Measurements from ENCODE around the gene LY86.

Gene LY86

DNA sequence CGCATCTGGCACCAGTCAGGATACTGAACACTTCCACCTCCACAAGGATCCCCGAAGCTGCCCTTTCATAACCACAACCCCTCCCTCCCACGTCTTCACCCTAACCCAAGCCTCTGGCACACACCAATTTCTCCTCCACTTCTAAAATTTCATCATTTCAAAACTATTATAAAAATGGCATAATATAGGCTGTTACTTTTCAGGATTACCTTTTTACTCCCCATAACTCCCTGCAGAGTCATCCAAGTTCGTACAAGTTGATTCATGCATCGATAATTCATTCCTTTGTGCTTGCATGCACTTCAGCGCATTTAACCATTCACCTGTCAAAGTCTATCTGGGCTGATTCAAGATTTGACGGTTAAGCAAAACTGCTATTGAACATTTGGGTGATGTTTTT, 30.6 kb upstream of the LY86 start:
- H3K9ac ChIP-seq (ENCODE audit: low read depth, low read length): no peak overlapping the region
- H3K9me3 ChIP-seq (ENCODE audit: control insufficient read depth, insufficient read depth, low read length): peaks cover under 1% of the 10 kb centered on the region
- H3K4me3 ChIP-seq (ENCODE audit: low read depth, low read length): no peak overlapping the region
- H3K4me1 ChIP-seq (ENCODE audit: control insufficient read depth, insufficient read depth, low read length): no peaks in the 10 kb centered on the region
- H3K27me3 ChIP-seq (ENCODE audit: control insufficient read depth, insufficient read depth, low read length): no peaks in the 10 kb centered on the region
- no peaks in the 10 kb centered on the region for H3K36me3 ChIP-seq (ENCODE audit: control insufficient read depth, insufficient read depth, low read length)

DNA sequence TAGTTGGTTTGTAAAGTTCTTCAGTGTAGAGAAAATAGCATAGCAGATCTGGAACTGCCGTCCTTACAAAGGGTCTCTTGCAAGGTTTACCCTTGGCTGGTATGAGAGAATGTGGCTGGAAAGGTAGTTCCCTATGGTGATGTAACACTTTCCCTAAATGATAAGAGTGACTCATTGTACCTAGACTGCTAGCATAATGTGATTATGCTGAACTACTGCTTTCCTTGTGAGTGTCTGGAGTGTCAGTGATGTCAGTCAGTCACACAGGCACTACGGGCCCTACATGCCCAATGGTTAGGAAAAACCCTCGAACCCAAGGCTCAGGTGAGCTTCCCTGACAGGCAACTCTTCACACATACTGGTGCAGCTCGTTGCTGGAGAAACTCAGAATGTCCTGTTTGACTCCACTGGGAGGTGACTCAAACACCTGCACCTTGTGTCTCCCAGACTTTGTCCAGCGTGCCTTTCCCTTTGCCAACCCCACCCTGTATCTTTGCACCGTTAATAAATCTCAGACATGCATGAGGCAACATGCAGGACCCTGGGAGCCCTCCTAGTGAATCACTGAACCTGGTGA, 28.4 kb upstream of the LY86 start:
- Histone ChIP-seq H3K4me1 (ENCODE audit: control insufficient read depth, insufficient read depth, low read length) (no peaks in the 10 kb centered on the region), H3K9me3 (ENCODE audit: control insufficient read depth, insufficient read depth, low read length) (peaks cover 4% of the 10 kb centered on the region), H3K9ac (ENCODE audit: low read depth, low read length) (no peak overlapping the region), H3K36me3 (ENCODE audit: control insufficient read depth, insufficient read depth, low read length) (no peaks in the 10 kb centered on the region), H3K4me3 (ENCODE audit: low read depth, low read length) (no peak overlapping the region), H3K27me3 (ENCODE audit: control insufficient read depth, insufficient read depth, low read length) (no peaks in the 10 kb centered on the region)

DNA sequence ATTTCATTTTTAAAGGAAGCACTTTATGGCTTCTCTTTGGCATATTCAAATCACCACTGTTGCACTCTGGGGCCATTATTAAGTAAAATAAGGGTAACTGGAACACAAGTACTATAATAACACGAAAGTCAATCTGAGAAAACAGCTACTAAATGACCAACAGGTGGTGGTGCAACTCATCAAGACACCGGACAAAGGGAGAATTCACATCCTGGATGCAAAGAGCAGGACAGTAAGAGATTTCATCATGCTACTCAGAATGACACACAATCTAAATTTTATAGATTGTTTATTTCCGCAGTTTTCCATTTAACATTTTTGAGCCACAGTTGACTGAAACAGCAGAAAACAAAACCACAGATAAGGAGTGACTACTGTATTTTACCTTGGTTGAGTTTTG, 27.6 kb upstream of the LY86 start:
- no peak overlapping the region for H3K4me3 ChIP-seq (ENCODE audit: low read depth, low read length)
- H3K9me3 ChIP-seq (ENCODE audit: control insufficient read depth, insufficient read depth, low read length): peaks cover 4% of the 10 kb centered on the region
- H3K27me3 ChIP-seq (ENCODE audit: control insufficient read depth, insufficient read depth, low read length): no peaks in the 10 kb centered on the region
- H3K36me3 ChIP-seq (ENCODE audit: control insufficient read depth, insufficient read depth, low read length): no peaks in the 10 kb centered on the region
- H3K9ac ChIP-seq (ENCODE audit: low read depth, low read length): no peak overlapping the region
- H3K4me1 ChIP-seq (ENCODE audit: control insufficient read depth, insufficient read depth, low read length): no peaks in the 10 kb centered on the region

DNA sequence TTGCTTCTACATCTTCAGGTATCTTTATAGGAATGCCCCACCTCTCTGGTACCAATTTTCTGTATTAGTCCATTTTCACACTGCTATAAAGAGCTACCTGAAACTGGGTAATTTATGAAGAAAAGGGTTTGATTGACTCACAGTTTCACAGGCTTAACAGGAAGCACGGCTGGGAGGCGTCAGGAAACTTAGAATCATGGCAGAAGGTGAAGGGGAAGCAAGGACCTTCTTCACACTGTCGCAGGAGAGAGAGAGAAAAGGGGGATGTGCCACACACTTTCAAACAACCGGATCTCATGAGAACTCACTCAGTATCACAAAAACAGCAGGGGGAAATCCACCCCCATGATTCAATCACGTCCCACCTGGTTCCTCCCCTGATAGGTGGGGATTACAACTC, 24.4 kb upstream of the LY86 start:
- Histone ChIP-seq H3K4me3 (ENCODE audit: low read depth, low read length) (no peak overlapping the region), H3K9me3 (ENCODE audit: control insufficient read depth, insufficient read depth, low read length) (peaks cover 4% of the 10 kb centered on the region), H3K27me3 (ENCODE audit: control insufficient read depth, insufficient read depth, low read length) (peaks cover 2% of the 10 kb centered on the region), H3K9ac (ENCODE audit: low read depth, low read length) (no peak overlapping the region), H3K4me1 (ENCODE audit: control insufficient read depth, insufficient read depth, low read length) (no peaks in the 10 kb centered on the region), H3K36me3 (ENCODE audit: control insufficient read depth, insufficient read depth, low read length) (no peaks in the 10 kb centered on the region)

DNA sequence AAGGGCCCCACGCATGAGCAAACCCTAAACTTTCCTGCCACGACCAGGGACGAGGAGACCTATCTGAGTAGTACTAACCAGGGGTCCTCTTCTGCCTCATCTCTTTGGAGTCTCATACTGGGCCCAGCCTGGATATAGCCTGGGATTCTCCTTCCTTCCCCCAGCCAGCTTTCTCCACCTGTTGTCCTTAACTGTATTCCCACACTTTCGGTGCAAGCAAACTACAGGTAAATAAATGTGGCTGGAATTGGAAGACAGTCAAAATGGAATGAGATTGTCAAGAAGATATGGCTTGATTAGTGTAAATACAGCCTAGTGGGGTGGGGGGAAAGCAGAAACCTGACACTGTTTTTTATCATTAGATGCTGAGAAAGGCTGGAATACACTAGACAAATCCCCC, 23.5 kb upstream of the LY86 start:
- Histone ChIP-seq H3K9me3 (ENCODE audit: control insufficient read depth, insufficient read depth, low read length) (peaks cover 4% of the 10 kb centered on the region), H3K9ac (ENCODE audit: low read depth, low read length) (no peak overlapping the region), H3K27me3 (ENCODE audit: control insufficient read depth, insufficient read depth, low read length) (peaks cover 4% of the 10 kb centered on the region), H3K4me3 (ENCODE audit: low read depth, low read length) (no peak overlapping the region), H3K4me1 (ENCODE audit: control insufficient read depth, insufficient read depth, low read length) (no peaks in the 10 kb centered on the region), H3K36me3 (ENCODE audit: control insufficient read depth, insufficient read depth, low read length) (no peaks in the 10 kb centered on the region)

DNA sequence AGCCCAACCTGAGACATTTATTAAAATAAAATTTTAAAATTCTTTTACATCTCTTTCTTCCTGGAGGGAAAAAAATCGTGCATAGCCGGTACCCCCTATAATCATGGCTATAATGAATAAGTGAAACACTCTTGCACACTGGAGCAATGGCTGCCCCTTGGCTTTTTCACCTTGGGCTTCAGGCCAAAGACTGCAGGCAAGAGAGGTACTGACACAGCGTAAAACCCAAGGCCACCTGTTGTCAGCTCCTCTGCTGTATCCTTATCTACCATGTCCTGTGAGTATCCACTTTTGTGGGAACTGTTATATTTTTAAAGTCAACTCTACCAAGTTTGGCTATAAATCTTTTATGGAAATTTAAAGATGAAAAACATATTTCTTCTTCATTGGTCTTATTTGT, 23.0 kb upstream of the LY86 start:
- no peaks in the 10 kb centered on the region for H3K36me3 ChIP-seq (ENCODE audit: control insufficient read depth, insufficient read depth, low read length)
- H3K4me3 ChIP-seq (ENCODE audit: low read depth, low read length): no peak overlapping the region
- peaks cover 4% of the 10 kb centered on the region for H3K27me3 ChIP-seq (ENCODE audit: control insufficient read depth, insufficient read depth, low read length)
- H3K9me3 ChIP-seq (ENCODE audit: control insufficient read depth, insufficient read depth, low read length): peaks cover 4% of the 10 kb centered on the region
- no peaks in the 10 kb centered on the region for H3K4me1 ChIP-seq (ENCODE audit: control insufficient read depth, insufficient read depth, low read length)
- H3K9ac ChIP-seq (ENCODE audit: low read depth, low read length): no peak overlapping the region

DNA sequence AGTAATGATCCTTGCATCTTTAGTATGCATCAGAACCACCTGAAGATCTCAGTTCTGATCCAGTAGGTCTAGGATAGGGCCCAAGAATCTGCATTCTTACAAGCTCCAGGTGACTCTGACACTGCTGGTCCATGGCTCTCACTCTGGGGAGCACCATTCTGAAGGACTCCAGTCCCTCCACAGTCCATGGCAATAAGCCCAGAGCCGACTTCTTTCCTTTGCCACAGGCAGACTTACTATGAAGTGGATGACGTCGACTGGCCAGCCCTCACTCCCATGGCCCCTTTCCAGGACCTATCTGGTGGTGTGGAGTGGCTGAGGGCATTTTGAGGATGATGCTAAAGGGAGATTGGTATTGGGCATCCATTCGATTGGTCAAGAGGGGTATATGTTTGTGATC, 21.8 kb upstream of the LY86 start:
- peaks cover 4% of the 10 kb centered on the region for H3K27me3 ChIP-seq (ENCODE audit: control insufficient read depth, insufficient read depth, low read length)
- no peaks in the 10 kb centered on the region for H3K4me1 ChIP-seq (ENCODE audit: control insufficient read depth, insufficient read depth, low read length)
- H3K9ac ChIP-seq (ENCODE audit: low read depth, low read length): no peak overlapping the region

DNA sequence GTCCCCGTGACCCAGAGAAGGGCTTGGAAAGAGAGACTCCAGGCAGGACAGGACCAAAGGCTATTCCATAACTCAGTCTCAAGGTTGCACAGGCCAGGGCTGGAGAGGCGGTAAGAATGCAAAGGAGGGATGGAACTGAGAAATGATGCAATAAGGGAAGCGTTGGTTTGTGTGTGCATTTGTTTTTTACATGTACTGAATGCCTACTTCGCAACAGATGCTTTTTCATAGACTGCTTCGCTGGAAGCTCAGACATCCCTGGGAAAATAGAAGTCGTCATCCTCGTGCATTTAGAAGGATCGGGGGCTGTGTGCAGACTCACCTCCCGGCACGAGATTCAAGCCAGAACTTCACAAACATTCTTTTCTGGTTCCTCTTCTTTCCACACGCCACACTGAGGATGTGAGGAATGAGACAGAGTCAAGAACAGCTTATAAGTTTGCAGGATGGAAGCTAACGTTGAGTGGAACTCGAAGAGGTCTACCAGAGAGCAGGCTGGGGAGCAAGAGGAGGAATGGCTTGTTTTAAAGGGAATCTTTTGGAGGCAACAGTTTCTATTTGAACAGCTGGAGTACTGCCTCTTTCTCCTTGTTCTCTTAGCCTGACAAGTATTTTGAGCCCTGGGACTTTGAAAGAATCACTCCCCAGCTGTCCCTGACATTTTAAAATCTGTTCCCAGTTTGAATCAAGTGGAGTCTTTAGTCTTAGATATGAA, 19.3 kb upstream of the LY86 start:
- no peak overlapping the region for H3K9ac ChIP-seq (ENCODE audit: low read depth, low read length)
- H3K9me3 ChIP-seq (ENCODE audit: control insufficient read depth, insufficient read depth, low read length): no peaks in the 10 kb centered on the region
- peaks cover 4% of the 10 kb centered on the region for H3K27me3 ChIP-seq (ENCODE audit: control insufficient read depth, insufficient read depth, low read length)
- H3K36me3 ChIP-seq (ENCODE audit: control insufficient read depth, insufficient read depth, low read length): no peaks in the 10 kb centered on the region
- no peaks in the 10 kb centered on the region for H3K4me1 ChIP-seq (ENCODE audit: control insufficient read depth, insufficient read depth, low read length)
- H3K4me3 ChIP-seq (ENCODE audit: low read depth, low read length): no peak overlapping the region

More for the DNA sequence above, 21.8 kb upstream of the LY86 start:
- peaks cover 4% of the 10 kb centered on the region for H3K9me3 ChIP-seq (ENCODE audit: control insufficient read depth, insufficient read depth, low read length)
- H3K4me3 ChIP-seq (ENCODE audit: low read depth, low read length): no peak overlapping the region
- H3K36me3 ChIP-seq (ENCODE audit: control insufficient read depth, insufficient read depth, low read length): no peaks in the 10 kb centered on the region

DNA sequence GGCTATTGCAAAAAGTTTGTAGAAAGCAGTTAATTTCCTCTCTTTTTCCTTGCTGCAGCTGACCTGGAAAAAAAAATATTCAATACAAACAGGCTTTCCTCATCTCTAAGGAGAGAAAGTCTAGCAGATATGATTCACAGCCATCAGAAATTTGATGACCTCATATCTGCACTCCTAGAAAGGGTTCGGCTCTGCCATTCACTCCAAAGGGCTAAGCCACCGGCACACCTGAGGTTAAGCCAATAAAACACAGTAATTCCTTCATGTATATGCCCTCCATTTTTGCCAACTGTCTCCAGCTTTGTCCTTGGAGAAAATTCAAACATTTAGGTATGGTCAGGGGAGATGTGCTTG, 18.7 kb upstream of the LY86 start:
- Histone ChIP-seq H3K4me3 (ENCODE audit: low read depth, low read length) (no peak overlapping the region), H3K9ac (ENCODE audit: low read depth, low read length) (no peak overlapping the region), H3K27me3 (ENCODE audit: control insufficient read depth, insufficient read depth, low read length) (peaks cover 4% of the 10 kb centered on the region), H3K36me3 (ENCODE audit: control insufficient read depth, insufficient read depth, low read length) (no peaks in the 10 kb centered on the region), H3K9me3 (ENCODE audit: control insufficient read depth, insufficient read depth, low read length) (no peaks in the 10 kb centered on the region), H3K4me1 (ENCODE audit: control insufficient read depth, insufficient read depth, low read length) (no peaks in the 10 kb centered on the region)

DNA sequence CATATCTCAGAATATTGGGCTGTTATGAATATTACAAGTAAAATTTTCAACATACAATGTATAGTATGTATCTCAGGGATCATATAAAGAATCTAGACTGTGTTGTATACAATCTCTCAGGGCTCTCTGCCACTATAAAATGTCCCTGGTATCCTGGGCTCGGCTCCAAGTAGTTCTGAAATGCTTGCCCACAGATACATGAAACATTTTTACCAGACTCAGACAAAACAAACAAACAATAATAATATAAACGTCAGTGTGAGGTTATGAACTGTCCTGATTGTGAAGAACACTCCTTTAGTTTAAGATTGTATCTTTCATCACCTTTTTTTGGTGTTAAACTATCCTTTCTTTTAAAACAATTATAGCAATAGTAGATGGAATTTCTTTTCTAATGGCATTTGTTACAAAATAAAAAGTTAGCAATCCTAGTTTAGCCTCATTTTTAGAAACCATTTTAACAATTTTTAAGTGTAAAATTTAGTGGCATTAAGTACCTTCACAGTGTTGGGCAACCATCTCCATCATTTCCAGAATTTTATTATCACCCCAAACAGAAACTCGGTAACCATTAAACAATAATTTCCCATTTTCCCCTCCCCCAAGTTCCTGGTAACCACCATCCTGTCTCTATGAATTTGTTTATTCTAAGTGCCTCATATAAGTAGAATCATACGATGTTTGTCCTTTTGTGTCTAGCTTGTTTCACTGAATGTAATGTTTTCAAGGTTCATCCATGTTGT, 17.4 kb upstream of the LY86 start:
- H3K4me1 ChIP-seq (ENCODE audit: control insufficient read depth, insufficient read depth, low read length): no peaks in the 10 kb centered on the region
- no peak overlapping the region for H3K4me3 ChIP-seq (ENCODE audit: low read depth, low read length)
- no peaks in the 10 kb centered on the region for H3K9me3 ChIP-seq (ENCODE audit: control insufficient read depth, insufficient read depth, low read length)
- no peaks in the 10 kb centered on the region for H3K36me3 ChIP-seq (ENCODE audit: control insufficient read depth, insufficient read depth, low read length)
- no peak overlapping the region for H3K9ac ChIP-seq (ENCODE audit: low read depth, low read length)
- H3K27me3 ChIP-seq (ENCODE audit: control insufficient read depth, insufficient read depth, low read length): peaks cover 4% of the 10 kb centered on the region

DNA sequence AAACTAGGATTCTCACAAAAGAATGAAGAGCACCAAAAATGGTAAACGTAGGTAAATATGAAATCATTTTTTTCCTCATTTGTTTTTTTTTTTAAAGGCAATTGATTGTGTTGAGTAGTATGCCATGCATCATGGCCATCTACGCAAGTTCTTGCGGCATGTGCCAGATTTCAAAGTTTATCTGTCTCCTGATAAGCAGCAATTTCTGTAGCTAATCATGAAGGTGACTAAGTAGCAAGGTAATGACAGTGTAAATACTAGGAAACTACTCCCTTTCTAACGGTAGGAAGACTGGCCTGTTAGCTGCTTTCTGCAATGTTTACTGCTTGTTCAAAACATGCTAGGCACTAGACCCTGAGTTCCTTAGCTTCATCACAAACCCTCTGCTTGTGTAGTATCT, 13.4 kb upstream of the LY86 start:
- Histone ChIP-seq H3K9ac (ENCODE audit: low read depth, low read length) (no peak overlapping the region), H3K9me3 (ENCODE audit: control insufficient read depth, insufficient read depth, low read length) (no peaks in the 10 kb centered on the region), H3K36me3 (ENCODE audit: control insufficient read depth, insufficient read depth, low read length) (no peaks in the 10 kb centered on the region), H3K27me3 (ENCODE audit: control insufficient read depth, insufficient read depth, low read length) (no peaks in the 10 kb centered on the region), H3K4me3 (ENCODE audit: low read depth, low read length) (no peak overlapping the region), H3K4me1 (ENCODE audit: control insufficient read depth, insufficient read depth, low read length) (no peaks in the 10 kb centered on the region)

DNA sequence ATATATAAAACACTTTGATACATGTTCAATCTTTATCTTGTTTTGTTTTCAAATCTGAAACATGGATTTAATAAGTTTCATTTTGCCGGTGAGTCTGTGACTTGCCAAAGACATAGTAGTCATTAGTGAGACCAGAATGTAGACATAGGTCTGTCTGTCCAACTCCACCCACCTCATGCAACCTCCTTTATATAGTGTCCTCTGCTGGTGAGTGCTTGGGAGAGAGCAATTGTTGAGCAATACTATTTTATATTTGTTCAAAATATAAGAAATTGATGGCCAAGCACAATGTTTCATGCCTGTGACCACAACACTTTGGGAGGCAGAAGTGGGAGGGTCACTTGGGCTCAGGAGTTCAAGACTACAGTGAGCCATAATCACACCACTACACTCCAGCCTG, 10.8 kb upstream of the LY86 start:
- H3K36me3 ChIP-seq (ENCODE audit: control insufficient read depth, insufficient read depth, low read length): no peaks in the 10 kb centered on the region
- H3K4me3 ChIP-seq (ENCODE audit: low read depth, low read length): no peak overlapping the region
- H3K9ac ChIP-seq (ENCODE audit: low read depth, low read length): no peak overlapping the region
- no peaks in the 10 kb centered on the region for H3K27me3 ChIP-seq (ENCODE audit: control insufficient read depth, insufficient read depth, low read length)
- H3K9me3 ChIP-seq (ENCODE audit: control insufficient read depth, insufficient read depth, low read length): no peaks in the 10 kb centered on the region
- no peaks in the 10 kb centered on the region for H3K4me1 ChIP-seq (ENCODE audit: control insufficient read depth, insufficient read depth, low read length)
